Activated CD8-positive, alpha-beta memory T cell treated with anti-CD3 and anti-CD28 coated beads for 4 hours (primary cell): ENCODE measurements around the gene SPATA33.
"Not testable (repeated sequence)": the region's sequence is repeated elsewhere in the genome, so short reads cannot be mapped to it uniquely, and the experiment has no call there.

Experiments used
- DNase-seq, 2 donors: peaks; one replicate each; pipeline ENCODE4 v3.0.0-alpha.2; 2020; ENCODE audit warnings: low read depth in 2 of 2

Gene SPATA33

GRCh38 chr16:89629827-89630610, 27.6 kb upstream of the SPATA33 start:
- DNase-seq = no peak

- DNase-seq = no peak
Measured at GRCh38 chr16:89633064-89633631, 24.5 kb upstream of the SPATA33 start.

GRCh38 chr16:89634463-89635385, 22.9 kb upstream of the SPATA33 start:
- DNase-seq = not testable (repeated sequence)

- DNase-seq = no peak
Measured at GRCh38 chr16:89636663-89637062, 21.0 kb upstream of the SPATA33 start.

GRCh38 chr16:89637379-89637778, 20.3 kb upstream of the SPATA33 start:
- no peak for DNase-seq

GRCh38 chr16:89638455-89638854, 19.2 kb upstream of the SPATA33 start:
- DNase-seq = no peak

- no peak for DNase-seq
Measured at GRCh38 chr16:89639385-89639784, 18.3 kb upstream of the SPATA33 start.

GRCh38 chr16:89641458-89642119, 16.0 kb upstream of the SPATA33 start:
- no peak for DNase-seq

- no peak for DNase-seq
Measured at GRCh38 chr16:89642574-89642973, 15.1 kb upstream of the SPATA33 start.

GRCh38 chr16:89643769-89644300, 13.8 kb upstream of the SPATA33 start:
- no peak for DNase-seq

GRCh38 chr16:89645122-89645521, 12.5 kb upstream of the SPATA33 start:
- no peak for DNase-seq

GRCh38 chr16:89646270-89646669, 11.4 kb upstream of the SPATA33 start:
- DNase-seq = no peak

GRCh38 chr16:89646906-89647305, 10.7 kb upstream of the SPATA33 start:
- no peak for DNase-seq

- no peak for DNase-seq
Measured at GRCh38 chr16:89651584-89651983, 6.1 kb upstream of the SPATA33 start.

- DNase-seq = no peak
Measured at GRCh38 chr16:89653656-89654295, 3.9 kb upstream of the SPATA33 start.

- no peak for DNase-seq
Measured at GRCh38 chr16:89655062-89655643, 2.5 kb upstream of the SPATA33 start.

GRCh38 chr16:89656435-89657121, 1.1 kb upstream of the SPATA33 start:
- DNase-seq = no peak

GRCh38 chr16:89658221-89658879, 714 bp downstream of the SPATA33 start:
- no peak for DNase-seq

GRCh38 chr16:89660146-89660545, 2.5 kb downstream of the SPATA33 start:
- DNase-seq = no peak

GRCh38 chr16:89661215-89661614, 3.6 kb downstream of the SPATA33 start:
- no peak for DNase-seq
